Gastroesophageal sphincter (tissue), 3 donors: ENCODE measurements around the gene PPP3CA.

ENCODE experiments used
- CTCF ChIP-seq, 4 experiments: fragments of 200-600 bp in 2 of 4; fragments of 450-650 bp in 2 of 4; sonication (generic) in 1 of 4; IDR thresholded peaks; one replicate each; pipeline ENCODE4 v1.5.1; 2017 to 2019; ENCODE audit warnings: antibody characterized with exemption in 4 of 4, mild to moderate bottlenecking in 2 of 4, moderate library complexity in 2 of 4
- POLR2A ChIP-seq, 2 donors: fragments of 450-650 bp; IDR thresholded peaks; one replicate each; pipeline ENCODE4 v1.6.1; 2017; ENCODE audit warnings: antibody characterized with exemption in 2 of 2, mild to moderate bottlenecking in 2 of 2, moderate library complexity in 1 of 2
- POLR2AphosphoS5 ChIP-seq: sonication (generic); formaldehyde crosslinking; IDR thresholded peaks from one replicate; pipeline ENCODE4 v1.6.1; 2017; ENCODE audit warnings: antibody characterized with exemption

GRCh38 chr4:101049549-101050001, 297.8 kb downstream of the PPP3CA start:
- TF ChIP-seq CTCF (IDR thresholded peaks at IDR 0.05) (no peak), POLR2A (IDR thresholded peaks at IDR 0.05) (no peak), POLR2AphosphoS5 (no peak)
